GM18498 (cell line): ENCODE results near the gene SOX1.

ENCODE experiments used
- ATAC-seq: cut with Tn5 transposase; IDR thresholded peaks from one replicate; pipeline ENCODE4 v1.9.1; 2021; ENCODE audit warnings: mild to moderate bottlenecking, moderate library complexity; ENCODE audit not compliant: unreplicated experiment

The SOX1 gene

DNA sequence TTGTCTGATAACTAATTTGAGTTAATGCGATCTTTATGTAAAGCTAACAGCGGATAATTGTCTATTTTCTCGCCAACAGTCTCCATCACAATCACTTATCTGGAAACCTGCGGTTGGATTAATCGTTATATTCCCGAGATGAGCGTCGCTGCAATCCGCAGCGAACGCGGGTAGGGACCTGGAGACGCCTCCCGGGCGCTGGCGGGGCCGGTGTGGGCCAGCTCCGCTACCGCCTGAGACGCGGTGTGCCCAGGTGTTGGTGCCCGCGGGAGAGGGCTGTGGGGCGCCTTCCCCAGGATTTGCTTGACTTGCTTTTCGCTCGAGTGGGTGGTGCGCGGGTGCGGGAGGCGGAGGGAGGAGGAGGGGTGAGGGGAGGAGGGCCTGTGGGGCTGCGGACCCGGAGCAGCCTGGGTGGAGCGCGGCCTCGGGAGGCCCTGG is 38.3 kb downstream of the SOX1 start:
- ATAC-seq, result no peak

DNA sequence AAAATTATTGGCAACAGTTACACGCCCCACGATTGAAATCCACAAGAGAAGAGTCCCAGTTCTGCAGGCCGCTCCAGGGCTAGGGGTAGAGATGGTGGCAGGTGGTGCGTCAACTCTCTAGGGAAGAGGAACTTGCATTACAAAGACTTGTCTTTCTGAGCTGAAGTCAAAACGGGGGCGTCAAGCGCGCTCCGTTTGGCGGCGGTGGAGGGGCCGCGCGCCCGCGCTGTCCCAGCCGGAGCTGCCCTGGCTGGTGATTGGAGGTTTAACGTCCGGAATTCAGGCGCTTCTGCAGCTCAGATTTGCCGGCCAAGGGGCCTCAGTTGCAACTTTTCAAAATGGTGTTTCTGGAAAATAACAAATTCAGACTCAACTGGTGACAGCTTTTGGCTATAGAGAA is 38.9 kb downstream of the SOX1 start:
- ATAC-seq, result no peak

DNA sequence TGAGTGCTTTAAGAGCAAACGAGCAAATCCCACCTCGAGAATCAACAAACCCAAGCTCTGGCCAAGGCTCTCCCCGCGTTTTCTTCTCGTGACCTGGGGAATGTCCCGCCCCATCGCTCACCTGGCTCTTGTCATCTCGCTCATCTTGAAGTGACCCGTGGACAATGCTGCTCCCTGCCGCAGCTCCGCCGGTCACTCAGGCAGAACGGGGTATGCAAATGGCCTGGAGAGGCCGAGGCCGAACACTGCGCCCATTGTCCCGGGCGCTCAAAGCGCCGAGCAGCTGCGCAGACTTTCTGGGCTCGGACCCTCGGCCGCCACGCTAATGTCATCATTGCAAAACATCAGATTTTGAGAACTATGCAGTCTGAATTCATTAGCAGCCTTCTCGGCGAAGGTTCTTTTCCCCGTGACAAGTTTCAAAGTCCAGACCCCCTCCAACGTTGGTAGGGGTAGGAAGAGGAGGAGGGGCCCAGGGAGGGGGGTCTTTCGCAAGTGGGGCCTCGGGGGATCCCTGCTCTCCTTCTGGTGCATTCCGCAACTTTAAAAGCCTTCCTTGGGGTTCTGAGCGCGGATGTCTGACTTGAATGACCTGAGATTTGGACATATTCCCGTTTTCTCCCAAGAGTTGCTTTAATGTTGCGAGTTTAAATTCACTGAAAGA is 39.7 kb downstream of the SOX1 start:
- no peak for ATAC-seq

DNA sequence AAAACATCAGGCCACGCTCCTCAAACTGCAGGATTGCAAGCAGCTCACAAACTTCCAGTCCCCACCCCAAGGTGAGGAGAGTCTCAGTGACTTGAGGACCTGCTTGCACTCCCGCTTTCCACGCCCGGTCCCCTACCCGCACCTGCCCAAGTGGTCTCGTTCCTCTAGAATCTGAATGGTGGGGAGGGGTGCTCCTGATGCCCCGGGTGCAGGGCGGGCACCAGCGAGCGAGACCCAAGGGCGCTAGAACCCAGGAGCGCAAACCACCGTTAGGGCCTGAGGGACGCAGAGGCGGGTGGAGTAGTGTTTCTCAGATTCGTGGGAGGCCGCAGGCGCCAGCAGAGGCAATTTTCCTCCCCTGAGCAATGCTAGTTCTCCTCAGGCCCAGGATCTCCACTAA is 40.3 kb downstream of the SOX1 start:
- ATAC-seq, result no peak

DNA sequence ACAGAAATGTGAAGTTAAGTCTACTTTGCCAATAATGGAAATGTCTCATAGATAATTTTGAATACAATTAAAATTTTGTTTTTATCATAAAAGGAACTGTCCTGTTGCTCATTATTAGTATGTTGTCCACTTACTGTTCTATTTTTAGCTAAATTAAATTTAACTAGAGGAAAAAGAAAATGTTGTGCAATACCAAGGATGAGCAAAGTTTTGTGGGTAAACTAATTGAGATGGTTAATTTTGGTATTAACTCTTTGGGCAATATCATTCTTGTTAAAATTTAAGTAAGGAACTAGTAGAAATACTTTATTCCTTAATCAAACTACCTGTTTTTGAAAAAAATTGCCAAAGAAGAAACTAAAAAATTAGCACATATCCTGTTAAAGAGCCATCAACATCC is 43.5 kb downstream of the SOX1 start:
- ATAC-seq, result no peak

DNA sequence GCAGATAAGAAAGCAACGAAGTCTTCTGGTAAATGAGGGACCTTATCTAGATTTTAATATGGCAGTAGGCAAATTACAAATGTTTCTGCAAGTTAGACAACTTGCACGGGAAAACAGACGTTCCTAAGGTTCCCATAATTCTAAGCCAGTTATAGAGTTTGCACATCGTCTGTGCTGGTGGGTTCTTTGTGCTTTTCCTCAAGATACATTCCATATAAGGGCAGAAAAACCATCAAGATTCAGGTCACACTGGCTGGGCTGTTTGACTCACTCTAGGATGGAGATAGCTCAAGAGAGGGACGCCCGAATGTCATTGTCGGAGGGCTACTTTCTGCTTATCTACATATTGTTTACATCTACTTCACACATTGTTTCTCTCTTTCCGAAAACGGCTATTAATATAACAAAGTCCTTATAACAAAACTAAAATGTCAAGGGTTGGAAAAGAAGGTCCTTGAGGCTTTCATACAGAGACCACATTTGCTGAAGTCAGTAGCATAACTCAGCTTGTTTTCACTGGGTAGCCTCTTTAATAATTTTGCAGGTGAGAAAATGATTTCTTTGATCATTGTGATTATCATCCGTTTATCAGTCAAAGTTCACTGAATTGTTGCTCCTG is 44.4 kb downstream of the SOX1 start:
- no peak for ATAC-seq

DNA sequence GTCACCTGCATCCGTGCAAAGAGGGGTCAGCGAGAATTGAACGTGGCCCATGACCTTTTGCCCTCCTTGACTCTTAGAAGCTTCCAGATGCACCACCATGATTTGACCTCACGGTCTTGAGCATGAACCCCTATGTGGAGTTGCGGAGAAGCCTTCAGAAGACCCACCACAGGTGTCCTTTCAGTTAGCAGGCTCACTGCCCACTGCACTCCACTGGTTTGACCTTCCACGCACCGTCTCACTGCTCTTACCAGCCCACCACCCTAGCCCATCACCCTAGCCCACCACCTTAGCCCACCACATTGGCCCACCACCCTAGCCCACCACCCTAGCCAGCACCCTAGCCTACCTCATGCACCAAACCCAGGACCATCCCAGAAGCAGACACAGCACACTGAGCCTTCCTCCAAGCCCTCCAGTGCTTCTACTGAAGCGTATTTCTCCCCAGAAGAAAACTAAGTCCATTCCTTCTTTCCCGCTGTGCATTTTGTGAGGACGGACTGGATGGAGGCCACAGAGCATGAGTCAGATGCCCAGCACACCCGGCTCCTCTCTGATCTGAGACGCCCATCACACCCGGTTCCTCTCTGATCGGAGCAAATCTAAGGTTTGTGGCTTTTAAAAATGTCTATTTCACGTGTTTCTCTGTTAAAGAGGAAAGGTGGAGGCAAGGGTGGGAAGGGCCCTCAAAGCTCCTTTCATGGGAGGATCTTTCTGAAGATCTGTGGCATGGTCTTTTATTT is 45.8 kb downstream of the SOX1 start:
- no peak for ATAC-seq

DNA sequence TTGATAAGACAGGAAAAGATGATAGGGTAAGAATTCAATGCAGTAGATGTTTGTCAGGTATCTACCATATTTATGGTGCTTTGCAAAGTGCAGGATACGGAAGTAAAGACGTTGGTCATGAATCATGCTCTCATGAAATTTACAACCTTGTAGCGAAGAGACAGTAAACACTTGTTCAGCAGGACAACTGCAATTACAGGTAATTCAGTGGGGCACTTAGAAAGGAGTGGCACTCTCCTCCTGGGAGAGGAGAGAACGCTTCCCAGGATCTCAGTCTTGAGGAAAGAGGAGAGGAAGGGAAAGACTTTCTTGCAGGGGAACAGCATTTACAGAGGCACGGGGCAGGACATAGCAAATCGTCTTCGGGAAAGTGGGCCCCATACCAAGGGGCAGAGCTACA is 46.4 kb downstream of the SOX1 start:
- no peak for ATAC-seq

DNA sequence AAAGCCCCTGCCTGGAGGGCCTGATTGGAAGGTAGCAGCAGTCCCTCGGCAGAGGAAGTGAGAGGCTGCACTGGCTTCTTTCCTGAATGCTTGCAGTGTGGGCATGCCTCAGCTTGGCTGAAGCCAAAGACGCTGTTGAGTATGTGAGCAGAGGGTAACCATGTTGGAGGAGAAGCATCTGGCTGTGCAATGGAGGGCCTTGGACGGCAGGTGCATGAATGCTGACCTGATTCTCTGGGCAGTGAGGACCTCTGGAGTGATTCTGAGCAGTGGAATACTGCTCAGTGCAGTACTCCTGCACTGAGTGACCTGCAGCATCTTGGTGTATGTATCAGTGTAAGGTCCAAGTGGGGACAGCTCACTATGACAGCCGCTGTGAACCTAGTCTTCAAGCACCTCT is 46.9 kb downstream of the SOX1 start:
- ATAC-seq, result no peak

DNA sequence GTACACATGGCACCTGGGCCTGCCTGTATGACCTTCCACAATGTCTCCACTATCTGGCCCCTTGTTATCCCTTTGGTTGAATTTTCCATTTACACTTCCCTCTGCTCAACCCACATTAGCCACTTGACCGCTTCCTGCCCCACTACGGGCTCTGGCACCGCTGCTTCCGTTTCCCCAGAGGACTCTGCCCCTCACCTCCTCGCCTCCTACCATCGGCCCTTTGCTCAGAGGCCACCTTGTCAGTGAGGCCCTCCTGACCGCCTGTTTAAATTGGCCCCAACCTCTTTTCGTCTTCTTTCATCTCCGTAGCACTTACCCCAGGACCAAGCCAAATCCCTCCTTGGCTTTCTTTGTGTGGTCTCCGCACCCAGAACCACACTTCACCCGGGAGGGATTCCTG is 47.4 kb downstream of the SOX1 start:
- ATAC-seq, result no peak

DNA sequence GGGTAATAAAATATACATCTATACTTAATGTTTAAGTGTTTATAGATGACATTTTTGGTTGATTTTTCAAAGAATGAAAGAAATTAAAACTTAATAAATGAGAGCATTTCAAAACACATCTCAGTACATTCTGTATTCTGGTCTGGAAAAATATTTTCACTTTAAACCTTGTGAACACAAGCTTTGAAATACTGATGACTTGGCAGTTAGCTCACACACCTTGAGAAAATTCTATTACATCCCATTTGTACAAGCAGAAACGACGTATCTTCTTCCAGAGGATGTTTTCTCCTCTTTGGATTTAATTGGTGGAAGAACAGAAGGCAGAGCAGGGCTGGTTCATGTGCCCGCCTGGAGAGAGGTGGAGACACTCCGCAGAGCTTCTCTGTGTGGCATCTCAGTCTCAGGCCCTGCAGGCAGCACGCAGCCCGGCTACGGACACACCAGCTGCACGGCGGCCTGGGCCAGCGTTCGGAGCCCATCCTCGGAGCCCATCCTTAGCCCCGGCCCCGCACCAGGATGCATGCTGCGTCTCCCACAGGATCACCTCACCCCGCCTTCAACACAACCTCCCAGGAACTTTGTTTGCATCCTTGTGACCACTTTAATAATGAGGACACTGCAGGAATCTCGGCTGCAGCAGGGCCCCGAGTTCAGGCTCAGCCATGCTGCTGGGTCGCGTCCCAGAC is 48.6 kb downstream of the SOX1 start:
- no peak for ATAC-seq

DNA sequence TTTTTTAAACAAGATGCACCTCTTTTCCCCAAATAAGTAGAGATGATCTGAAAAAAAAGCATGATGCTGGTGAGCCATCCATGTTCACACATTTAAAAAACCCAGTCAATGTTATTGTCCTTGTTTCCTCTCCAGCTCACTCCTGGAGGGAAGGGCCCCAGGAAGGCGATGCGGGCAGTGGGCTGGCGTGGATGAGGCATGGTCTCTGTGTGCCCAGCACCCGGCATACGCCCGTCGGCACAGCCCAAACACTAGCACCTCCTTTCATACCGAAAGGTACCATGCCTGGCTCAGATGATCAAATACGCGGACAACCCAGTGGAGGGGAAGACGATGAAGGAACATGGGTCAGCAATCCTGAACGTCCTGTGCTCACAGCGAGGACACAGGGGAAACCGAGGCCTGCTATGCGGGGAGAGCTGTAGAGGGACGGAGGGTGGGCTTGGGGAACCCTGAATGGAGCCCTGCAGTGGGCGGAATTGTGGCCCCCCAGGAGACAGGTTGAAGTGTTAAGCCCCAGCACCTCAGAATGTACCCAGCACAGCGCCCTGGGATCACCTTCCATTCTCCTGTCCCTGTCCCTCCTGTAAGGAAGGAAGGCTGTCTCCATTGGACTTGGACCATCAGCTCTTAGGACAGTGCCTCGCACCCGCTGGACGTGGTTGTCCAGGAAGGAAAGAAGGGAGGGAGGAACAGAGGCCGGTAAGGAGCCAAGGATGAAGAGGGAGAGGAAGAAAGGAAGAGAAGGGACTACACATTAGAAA is 49.4 kb downstream of the SOX1 start:
- no peak for ATAC-seq

DNA sequence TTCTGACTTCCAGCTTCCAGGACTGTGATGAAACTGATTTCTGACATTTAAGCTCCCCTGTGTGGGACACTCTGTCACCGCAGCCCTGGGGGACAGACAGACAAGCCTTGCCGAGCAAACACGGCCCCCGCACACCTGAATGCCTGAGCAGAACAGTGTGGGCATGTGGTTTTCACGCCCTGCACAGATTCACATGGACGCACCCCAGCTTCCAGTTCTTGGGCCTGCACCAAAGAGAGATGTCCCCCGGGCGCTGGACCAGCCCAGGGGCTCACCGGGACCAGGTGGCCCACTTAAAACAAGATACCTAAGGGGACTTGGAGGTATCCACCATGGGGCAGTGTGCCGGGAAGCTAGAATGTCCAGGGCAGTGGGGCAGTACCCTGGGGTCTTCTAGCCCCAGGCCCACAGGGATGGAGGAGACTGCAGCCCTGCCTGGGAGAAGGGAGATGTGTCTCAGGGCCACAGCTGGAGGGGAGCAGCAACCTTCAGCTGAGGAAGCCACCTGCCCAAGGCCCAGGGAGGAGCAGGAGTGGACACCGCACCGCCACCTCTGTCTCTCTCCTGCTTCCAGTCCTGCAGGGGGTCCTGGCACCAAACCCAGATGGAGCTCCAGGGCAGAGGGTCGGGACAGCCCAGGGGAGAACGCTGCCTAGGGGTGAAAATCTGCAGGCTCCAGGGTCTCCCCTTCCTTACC is 50.5 kb downstream of the SOX1 start:
- ATAC-seq, result no peak

DNA sequence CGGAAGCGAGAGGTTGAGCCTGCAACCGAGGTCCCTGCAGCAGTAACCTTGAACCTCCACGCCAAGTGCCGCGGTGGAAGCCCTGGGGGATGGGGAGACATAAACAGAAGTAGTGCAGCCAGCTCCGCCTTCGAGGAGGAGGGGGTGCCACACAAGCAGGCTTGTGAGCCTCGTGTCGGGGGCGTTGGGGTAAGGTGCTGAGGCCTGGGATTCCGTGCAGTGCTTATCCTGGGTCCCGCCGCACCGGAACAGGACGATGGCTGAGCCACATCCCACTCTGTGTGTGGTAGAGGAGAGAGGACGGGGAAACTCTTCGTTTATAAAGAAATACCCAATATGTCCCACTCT is 51.0 kb downstream of the SOX1 start:
- no peak for ATAC-seq

DNA sequence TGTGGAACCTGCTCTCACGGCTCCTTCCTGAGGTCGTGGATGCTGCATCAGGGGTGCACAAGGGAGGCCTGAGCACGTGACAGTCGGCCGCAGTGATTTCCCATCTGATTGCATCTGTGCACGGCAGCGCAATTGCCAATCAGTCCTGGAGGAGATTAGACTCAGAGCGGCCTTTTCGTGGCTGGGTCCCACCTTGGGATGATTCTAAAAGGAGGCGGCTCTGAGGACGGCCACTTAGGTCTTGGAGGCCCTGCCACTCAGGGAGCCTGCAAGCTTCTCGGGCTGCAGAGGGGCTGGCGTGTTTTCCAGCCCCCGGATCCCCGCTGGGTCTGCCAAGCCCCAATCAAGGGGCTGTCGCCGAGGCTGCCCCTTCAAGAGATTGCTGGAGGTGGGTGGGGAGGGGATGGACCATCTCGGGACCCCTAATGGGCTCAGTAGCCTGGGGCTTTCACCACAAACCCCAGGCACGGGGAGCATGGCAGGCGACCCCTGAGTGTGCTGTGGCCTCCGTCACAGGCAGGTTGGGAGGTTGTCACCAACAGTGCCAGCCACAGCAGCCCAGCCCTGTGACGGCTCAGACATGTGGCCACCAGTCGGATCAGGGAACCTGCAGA is 51.6 kb downstream of the SOX1 start:
- no peak for ATAC-seq

DNA sequence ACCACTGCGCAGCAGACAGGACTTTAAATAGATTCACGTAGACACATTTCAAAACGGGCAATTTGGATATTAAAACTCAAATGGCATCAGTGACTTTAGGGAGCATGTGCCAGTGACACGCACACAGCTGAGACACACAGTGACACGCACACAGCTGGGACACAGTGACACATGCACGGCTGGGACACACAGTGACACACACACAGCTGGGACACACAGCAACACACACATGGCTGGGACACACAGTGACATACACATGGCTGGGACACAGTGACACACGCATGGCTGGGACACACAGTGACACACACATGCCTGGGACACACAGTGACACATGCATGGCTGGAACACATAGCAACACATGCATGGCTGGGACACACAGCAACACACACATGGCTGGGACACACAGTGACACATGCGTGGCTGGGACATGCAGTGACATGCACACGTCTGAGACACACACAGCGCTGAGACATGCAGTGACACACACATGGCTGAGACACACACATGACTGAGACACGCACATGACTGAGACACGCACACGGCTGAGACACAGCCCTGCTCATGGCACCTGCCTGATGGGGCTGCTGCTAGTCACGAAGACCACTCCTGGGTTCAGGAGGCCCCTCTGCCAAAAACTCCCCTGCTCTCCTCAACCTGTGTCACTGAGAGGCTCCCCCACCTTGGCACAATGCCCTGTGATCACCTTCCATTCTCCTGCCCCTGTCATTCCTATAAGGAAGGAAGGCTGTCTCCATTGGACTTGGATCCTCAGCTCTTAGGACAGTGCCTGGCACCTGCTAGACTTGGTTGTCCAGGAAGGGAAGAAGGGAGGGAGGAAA is 52.5 kb downstream of the SOX1 start:
- ATAC-seq, result no peak

DNA sequence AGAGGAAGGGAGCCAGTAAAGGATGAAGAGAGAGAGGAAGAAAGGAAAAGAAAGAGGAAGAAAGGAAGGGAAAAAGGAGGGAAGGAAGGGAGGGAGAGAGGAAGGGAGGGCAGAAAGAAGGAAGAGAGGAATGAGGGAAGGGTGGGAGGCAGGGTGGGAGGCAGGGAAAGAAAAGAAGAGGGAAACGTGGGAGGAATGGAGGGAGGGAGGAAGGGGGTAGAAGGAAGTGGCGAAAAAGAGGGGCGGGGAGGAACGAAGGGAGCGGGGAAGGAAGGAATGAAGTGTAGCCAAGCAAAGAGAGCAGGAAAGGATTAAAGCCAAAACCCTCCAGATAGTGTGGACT is 53.1 kb downstream of the SOX1 start:
- no peak for ATAC-seq
